H1 (cell line): Measurements from ENCODE around the gene COMT.

ENCODE experiments used
- BACH1 ChIP-seq: IDR thresholded peaks from 2 replicates; pipeline ENCODE4 v1.6.1; 2012; ENCODE audit warnings: low read length, improper control_type of control experiment
- BCL11A ChIP-seq, 2 experiments: IDR thresholded peaks; one replicate each; pipeline ENCODE4 v1.6.1; 2011; ENCODE audit warnings: low read depth in 2 of 2, low read length in 2 of 2, mild to moderate bottlenecking in 2 of 2
- CEBPB ChIP-seq: IDR thresholded peaks from 2 replicates; pipeline ENCODE4 v1.6.1; 2012; ENCODE audit warnings: low read depth, low read length
- CHD2 ChIP-seq: IDR thresholded peaks from 2 replicates; pipeline ENCODE4 v1.6.1; 2012; ENCODE audit warnings: low read length, improper control_type of control experiment
- POLR2A ChIP-seq, 2 experiments: IDR thresholded peaks; 1 replicate in 1 of 2; 2 replicates in 1 of 2; pipeline ENCODE4 v1.6.1; 2011; ENCODE audit warnings: low read depth in 2 of 2, low read length in 2 of 2, mild to moderate bottlenecking in 2 of 2; ENCODE audit errors: control extremely low read depth in 1 of 2
- RAD21 ChIP-seq, 2 experiments: IDR thresholded peaks in 1 of 2; conservative IDR thresholded peaks in 1 of 2; 2 replicates each; pipeline ENCODE4 v1.6.1; 2011; ENCODE audit warnings: low read depth in 2 of 2, low read length in 2 of 2, improper control_type of control experiment in 1 of 2, inconsistent platforms in 1 of 2, mild to moderate bottlenecking in 1 of 2, moderate library complexity in 1 of 2
- RXRA ChIP-seq: IDR thresholded peaks from 2 replicates; pipeline ENCODE4 v1.6.1; 2011; ENCODE audit warnings: low read depth, mild to moderate bottlenecking, low read length, moderate library complexity; ENCODE audit not compliant: insufficient read depth
- TAF1 ChIP-seq: IDR thresholded peaks from 2 replicates; pipeline ENCODE4 v1.6.1; 2011; ENCODE audit warnings: mild to moderate bottlenecking, low read depth, low read length
- TF ChIP-seq, protein P1 (sequence below), 3 experiments: IDR thresholded peaks; 1 replicate in 2 of 3; 2 replicates in 1 of 3; pipeline versions ENCODE4 v1.5.1 to v1.6.1; 2011; ENCODE audit warnings: low read length in 3 of 3, mild to moderate bottlenecking in 3 of 3, inconsistent platforms in 2 of 3, low read depth in 1 of 3, moderate library complexity in 1 of 3; ENCODE audit not compliant: insufficient read depth in 1 of 3; ENCODE audit errors: control extremely low read depth in 1 of 3

GRCh38 chr22:19909350-19910179, 32.0 kb upstream of the COMT start:
- TF ChIP-seq, protein P1, sequence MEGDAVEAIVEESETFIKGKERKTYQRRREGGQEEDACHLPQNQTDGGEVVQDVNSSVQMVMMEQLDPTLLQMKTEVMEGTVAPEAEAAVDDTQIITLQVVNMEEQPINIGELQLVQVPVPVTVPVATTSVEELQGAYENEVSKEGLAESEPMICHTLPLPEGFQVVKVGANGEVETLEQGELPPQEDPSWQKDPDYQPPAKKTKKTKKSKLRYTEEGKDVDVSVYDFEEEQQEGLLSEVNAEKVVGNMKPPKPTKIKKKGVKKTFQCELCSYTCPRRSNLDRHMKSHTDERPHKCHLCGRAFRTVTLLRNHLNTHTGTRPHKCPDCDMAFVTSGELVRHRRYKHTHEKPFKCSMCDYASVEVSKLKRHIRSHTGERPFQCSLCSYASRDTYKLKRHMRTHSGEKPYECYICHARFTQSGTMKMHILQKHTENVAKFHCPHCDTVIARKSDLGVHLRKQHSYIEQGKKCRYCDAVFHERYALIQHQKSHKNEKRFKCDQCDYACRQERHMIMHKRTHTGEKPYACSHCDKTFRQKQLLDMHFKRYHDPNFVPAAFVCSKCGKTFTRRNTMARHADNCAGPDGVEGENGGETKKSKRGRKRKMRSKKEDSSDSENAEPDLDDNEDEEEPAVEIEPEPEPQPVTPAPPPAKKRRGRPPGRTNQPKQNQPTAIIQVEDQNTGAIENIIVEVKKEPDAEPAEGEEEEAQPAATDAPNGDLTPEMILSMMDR (IDR thresholded peaks at IDR 0.05; ENCODE audit: control extremely low read depth in 1 of 3, insufficient read depth in 1 of 3, low read depth in 1 of 3, low read length in 3 of 3): peak; percentile 90 to 94 (median 93)
- TF ChIP-seq BCL11A (IDR thresholded peaks at IDR 0.05; ENCODE audit: low read depth in 2 of 2, low read length in 2 of 2) (no peak), POLR2A (IDR thresholded peaks at IDR 0.05; ENCODE audit: control extremely low read depth in 1 of 2, low read depth in 2 of 2, low read length in 2 of 2) (no peak), CEBPB (no peak), RXRA (no peak), TAF1 (no peak), CHD2 (0 out of 2 replicates have a peak, but pooled peaks have one; percentile 19), RAD21 (IDR thresholded peaks at IDR 0.05 in 1 of 2, conservative IDR thresholded peaks at IDR 0.05 in 1 of 2; ENCODE audit: low read depth in 2 of 2, low read length in 2 of 2) (peak; percentile 97 to 98), BACH1 (no peak)
